Measurements from ENCODE around the gene MIP.

Gene MIP

DNA sequence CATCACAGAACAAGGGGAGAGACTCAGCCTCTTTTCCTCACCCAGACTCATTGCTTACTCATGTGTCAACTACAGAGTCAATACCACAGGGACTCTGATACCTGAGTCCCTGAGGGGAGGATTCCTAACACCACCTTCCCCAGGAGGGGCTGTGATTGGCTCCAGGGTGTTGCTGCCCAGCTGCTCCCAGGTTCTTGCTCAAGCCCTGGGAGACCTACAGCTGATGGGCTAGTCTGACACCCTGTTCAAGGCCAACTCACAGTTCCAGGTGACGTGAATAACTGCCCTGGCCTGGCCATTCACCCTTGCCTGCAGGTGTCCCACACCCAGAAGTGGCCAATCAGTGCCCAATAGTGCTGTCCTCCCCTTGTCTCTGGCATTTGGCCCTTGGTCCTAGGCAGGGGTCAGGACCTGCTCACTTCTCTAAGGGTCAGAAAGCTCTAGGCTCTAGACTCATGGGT lies 22.5 kb upstream of the MIP start:
- DNase-seq (ENCODE audit: low read depth): no peak
- TF ChIP-seq, protein P1, sequence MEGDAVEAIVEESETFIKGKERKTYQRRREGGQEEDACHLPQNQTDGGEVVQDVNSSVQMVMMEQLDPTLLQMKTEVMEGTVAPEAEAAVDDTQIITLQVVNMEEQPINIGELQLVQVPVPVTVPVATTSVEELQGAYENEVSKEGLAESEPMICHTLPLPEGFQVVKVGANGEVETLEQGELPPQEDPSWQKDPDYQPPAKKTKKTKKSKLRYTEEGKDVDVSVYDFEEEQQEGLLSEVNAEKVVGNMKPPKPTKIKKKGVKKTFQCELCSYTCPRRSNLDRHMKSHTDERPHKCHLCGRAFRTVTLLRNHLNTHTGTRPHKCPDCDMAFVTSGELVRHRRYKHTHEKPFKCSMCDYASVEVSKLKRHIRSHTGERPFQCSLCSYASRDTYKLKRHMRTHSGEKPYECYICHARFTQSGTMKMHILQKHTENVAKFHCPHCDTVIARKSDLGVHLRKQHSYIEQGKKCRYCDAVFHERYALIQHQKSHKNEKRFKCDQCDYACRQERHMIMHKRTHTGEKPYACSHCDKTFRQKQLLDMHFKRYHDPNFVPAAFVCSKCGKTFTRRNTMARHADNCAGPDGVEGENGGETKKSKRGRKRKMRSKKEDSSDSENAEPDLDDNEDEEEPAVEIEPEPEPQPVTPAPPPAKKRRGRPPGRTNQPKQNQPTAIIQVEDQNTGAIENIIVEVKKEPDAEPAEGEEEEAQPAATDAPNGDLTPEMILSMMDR (IDR thresholded peaks at IDR 0.05; ENCODE audit: control insufficient read depth, insufficient read depth, low read depth, low read length, missing control alignments): no peak
- no peak overlapping the region for H3K4me3 ChIP-seq (ENCODE audit: control insufficient read depth, low read depth, low read length)

DNA sequence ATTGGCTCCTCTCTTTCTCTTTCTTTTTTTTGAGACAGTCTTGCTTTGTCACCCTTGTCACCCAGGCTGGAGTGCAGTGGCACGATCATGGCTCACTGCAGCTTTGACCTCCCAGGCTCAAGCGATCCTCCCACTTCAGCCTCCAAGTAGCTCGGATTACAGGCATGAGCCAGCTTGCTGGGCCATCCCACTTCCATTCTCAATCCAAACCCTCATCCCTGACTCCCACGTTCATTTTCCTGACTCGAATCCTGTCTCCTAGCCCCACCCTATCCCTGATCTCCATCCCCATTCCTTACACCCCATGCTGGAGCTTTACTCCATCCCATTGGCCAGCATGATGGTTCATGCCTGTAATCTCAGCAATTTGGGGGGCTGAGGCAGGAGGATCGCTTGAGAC lies 21.7 kb upstream of the MIP start:
- no peak for DNase-seq (ENCODE audit: low read depth)
- no peak overlapping the region for H3K4me3 ChIP-seq (ENCODE audit: control insufficient read depth, low read depth, low read length)
- TF ChIP-seq, protein P1 (IDR thresholded peaks at IDR 0.05; ENCODE audit: control insufficient read depth, insufficient read depth, low read depth, low read length, missing control alignments): no peak

DNA sequence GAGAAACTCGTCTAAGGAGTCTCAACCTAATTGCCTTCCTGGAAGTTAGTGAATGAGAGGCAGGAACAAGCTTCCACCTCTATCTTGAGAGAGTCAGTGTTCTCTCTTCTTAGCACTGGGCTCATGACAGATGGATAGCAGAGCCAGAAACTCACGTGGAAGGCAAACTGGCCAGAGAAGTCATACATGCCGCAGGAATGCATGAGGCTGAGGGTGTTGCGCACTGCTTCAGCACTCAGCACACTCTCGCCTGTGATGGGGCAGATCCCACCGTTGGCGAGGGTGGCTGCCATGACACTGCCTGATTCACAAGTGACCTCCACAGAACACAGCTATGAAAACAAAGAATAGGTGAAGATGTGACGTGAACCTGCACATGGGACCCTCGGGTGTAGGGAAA lies 19.9 kb upstream of the MIP start:
- H3K4me3 ChIP-seq (ENCODE audit: control insufficient read depth, low read depth, low read length): no peak overlapping the region
- DNase-seq (ENCODE audit: low read depth): no peak
- TF ChIP-seq, protein P1 (IDR thresholded peaks at IDR 0.05; ENCODE audit: control insufficient read depth, insufficient read depth, low read depth, low read length, missing control alignments): no peak

DNA sequence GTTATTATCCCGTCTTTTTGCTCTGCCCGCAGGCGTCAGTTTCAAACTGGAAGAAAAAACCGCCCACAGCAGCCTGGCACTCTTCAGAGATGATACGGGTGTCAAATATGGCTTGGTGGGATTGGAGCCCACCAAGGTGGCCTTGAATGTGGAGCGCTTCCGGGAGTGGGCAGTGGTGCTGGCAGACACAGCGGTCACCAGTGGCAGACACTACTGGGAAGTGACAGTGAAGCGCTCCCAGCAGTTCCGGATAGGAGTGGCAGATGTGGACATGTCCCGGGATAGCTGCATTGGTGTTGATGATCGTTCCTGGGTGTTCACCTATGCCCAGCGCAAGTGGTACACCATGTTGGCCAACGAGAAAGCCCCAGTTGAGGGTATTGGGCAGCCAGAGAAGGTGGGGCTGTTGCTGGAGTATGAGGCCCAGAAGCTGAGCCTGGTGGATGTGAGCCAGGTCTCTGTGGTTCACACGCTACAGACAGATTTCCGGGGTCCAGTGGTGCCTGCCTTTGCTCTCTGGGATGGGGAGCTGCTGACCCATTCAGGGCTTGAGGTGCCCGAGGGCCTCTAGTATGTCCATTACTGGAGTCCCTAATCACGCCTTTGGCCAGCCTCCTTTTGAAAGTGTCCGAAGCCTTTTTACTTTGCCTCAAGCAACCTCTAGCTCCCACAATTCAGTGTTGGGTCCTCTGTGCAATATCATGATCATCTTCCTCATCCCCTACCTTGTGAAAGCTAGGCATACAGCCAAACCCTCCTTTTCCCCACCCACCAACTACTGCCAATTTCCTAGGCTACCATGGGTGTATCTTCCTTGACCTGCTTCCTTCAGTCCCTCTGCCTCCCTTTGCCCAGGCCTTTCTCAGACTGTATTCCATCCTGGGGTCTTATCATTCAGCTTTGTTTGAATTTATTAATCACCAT lies 14.8 kb upstream of the MIP start:
- TF ChIP-seq, protein P1 (IDR thresholded peaks at IDR 0.05; ENCODE audit: control insufficient read depth, insufficient read depth, low read depth, low read length, missing control alignments): no peak
- no peak for DNase-seq (ENCODE audit: low read depth)
- peak overlapping the region; percentile 85 for H3K4me3 ChIP-seq (ENCODE audit: control insufficient read depth, low read depth, low read length)

DNA sequence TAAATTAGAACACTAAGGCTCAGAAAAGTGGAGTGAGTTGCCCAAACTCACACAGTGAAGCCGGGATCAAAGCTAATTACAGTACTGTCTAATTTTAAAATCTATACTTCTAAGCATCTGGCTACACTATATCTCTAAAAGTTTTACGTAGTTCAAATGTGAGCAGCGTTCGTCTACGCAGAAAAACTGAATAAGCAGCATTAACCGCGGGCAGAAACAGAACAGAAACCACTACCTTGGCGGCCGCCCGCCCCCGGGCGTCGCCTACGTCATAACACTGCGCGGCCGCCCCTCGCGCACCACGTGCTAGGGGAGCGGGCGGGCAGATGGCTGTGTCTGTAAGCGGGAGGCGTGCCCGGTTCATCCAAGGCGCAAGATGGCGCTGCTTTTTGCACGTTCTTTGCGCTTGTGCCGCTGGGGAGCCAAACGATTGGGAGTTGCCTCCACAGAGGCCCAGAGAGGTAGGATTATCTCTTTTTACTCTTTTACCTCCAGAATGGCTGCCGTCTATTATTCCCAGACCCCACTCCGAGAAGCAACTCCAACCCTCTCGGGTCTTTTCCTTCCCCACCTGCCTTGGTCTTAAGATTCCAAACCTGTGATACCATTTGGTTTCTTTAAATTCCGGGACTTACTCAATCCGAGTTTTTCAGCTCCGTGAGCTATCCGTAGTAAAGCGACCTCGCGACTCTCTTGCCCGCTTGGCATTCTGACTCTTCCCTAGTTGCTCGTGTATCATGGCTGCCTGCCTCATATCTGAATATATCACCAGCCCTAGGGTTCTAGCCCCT lies 14.0 kb upstream of the MIP start, which contains the start of gene SPRYD4:
SPRYD4 (plus strand) TSS at position 363 of the 791 bp plus-strand sequence; CDS start at position 377, 14 bp downstream.
- H3K4me3 ChIP-seq (ENCODE audit: control insufficient read depth, low read depth, low read length): peak within 1 kb of the TSS; percentile 85
- TF ChIP-seq, protein P1 (IDR thresholded peaks at IDR 0.05; ENCODE audit: control insufficient read depth, insufficient read depth, low read depth, low read length, missing control alignments): peak; percentile 16
- peak; percentile 46 for DNase-seq (ENCODE audit: low read depth)

DNA sequence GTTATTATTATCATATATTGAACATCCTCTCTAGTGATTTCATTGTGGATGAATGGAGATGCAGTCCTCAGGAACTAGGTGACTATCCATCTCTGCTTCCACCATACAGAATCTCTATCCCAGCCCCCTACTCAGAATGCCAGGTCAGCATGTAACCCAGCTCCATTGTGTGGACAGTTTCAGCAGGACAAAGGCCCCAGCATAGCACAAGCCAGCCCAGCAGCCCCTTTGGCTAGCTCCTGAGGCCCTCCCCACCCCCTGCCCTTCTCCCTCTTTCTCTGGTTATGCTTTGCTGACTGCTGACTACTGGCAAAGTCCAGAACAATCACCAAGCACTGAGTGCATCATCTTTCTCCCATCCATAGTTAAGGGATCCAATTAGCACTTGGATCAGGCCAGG lies 8.1 kb upstream of the MIP start:
- DNase-seq (ENCODE audit: low read depth): no peak
- TF ChIP-seq, protein P1 (IDR thresholded peaks at IDR 0.05; ENCODE audit: control insufficient read depth, insufficient read depth, low read depth, low read length, missing control alignments): no peak
- no peak overlapping the region for H3K4me3 ChIP-seq (ENCODE audit: control insufficient read depth, low read depth, low read length)

All from AG09309 (cell line).